PC-9 (cell line): ENCODE results near the gene CC2D1A. TPM values are rescaled to one million over a fixed set of nuclear protein-coding genes. Genes with fewer than 3 reads are reported as not detected.

Source experiments
- BruUV-seq: library from RNA; stranded (reverse); fragments of 400-500 nt; replicated peaks from 2 replicates; lab custom pipeline; 2021; lab: Mats Ljungman, UMichigan
- CTCF ChIA-PET: fragments of 300-600 bp; sonication (Branson Sonifier 250); formaldehyde crosslinking; loops from one replicate; lab custom pipeline; 2022; ENCODE audit warnings: antibody characterized with exemption; lab: Charles Lee
- POLR2A ChIA-PET: fragments of 300-600 bp; sonication (Branson Sonifier 250); formaldehyde crosslinking; loops from one replicate; lab custom pipeline; 2022; ENCODE audit warnings: antibody characterized with exemption; ENCODE audit not compliant: unreplicated experiment; lab: Charles Lee
- DNase-seq, 2 experiments: peaks; one replicate each; pipeline versions ENCODE4 v3.0.0 to v3.0.0-alpha.2; 2015 to 2022; ENCODE audit warnings: mixed read lengths in 1 of 2
- H2AFZ ChIP-seq: fragments of 200-600 bp; sonication (generic); 2 replicates; pipeline ENCODE4 v1.8.1; 2017; ENCODE audit warnings: antibody characterized with exemption
- H3F3A ChIP-seq: fragments of 200-600 bp; sonication (generic); 2 replicates; pipeline ENCODE4 v1.8.1; 2017; ENCODE audit warnings: antibody characterized with exemption, mild to moderate bottlenecking, low read depth; ENCODE audit not compliant: insufficient read depth
- H3K27ac ChIP-seq: fragments of 200-600 bp; sonication (generic); 2 replicates; pipeline ENCODE4 v1.6.1; 2016; ENCODE audit warnings: mixed run types
- H3K27me3 ChIP-seq: fragments of 200-600 bp; sonication (generic); 2 replicates; pipeline ENCODE4 v1.6.1; 2016; ENCODE audit warnings: low read depth, mixed run types; ENCODE audit not compliant: insufficient read depth
- H3K36me3 ChIP-seq: fragments of 200-600 bp; sonication (generic); 2 replicates; pipeline ENCODE4 v1.6.1; 2016; ENCODE audit warnings: low read depth, mixed run types
- H3K4me1 ChIP-seq: fragments of 200-600 bp; sonication (generic); replicated peaks from 2 replicates; pipeline ENCODE4 v1.6.1; 2016; ENCODE audit warnings: mixed run types; ENCODE audit not compliant: insufficient read depth
- H3K4me2 ChIP-seq: fragments of 200-600 bp; sonication (generic); 2 replicates; pipeline ENCODE4 v1.6.1; 2017; ENCODE audit warnings: mixed run types
- H3K4me3 ChIP-seq: fragments of 200-600 bp; sonication (generic); 2 replicates; pipeline ENCODE4 v1.6.1; 2016; ENCODE audit warnings: mixed run types
- H3K79me2 ChIP-seq: fragments of 200-600 bp; sonication (generic); 2 replicates; pipeline ENCODE4 v1.6.1; 2017; ENCODE audit warnings: low read depth, mixed run types
- H3K9me2 ChIP-seq: fragments of 200-600 bp; sonication (generic); 2 replicates; pipeline ENCODE4 v1.8.1; 2017; ENCODE audit warnings: mild to moderate bottlenecking; ENCODE audit not compliant: insufficient read depth
- H3K9me3 ChIP-seq: fragments of 200-600 bp; sonication (generic); 2 replicates; pipeline ENCODE4 v1.8.1; 2016; ENCODE audit warnings: low read depth; ENCODE audit not compliant: insufficient read depth
- H4K20me1 ChIP-seq: fragments of 200-600 bp; sonication (generic); 2 replicates; pipeline ENCODE4 v1.8.1; 2017; ENCODE audit not compliant: insufficient read depth
- EZH2 ChIP-seq: fragments of 200-600 bp; sonication (generic); IDR thresholded peaks from 2 replicates; pipeline ENCODE4 v1.8.0; 2017; ENCODE audit warnings: antibody characterized with exemption, low read depth
- intact Hi-C: fragments of 100-400 bp; cut with micrococcal nuclease; formaldehyde crosslinking; loops from one replicate; pipeline ENCODE4 v1.10.0; 2022; ENCODE audit not compliant: unreplicated experiment
- total RNA-seq: library from RNA; stranded (reverse); gene quantifications from 2 replicates; pipeline ENCODE4 v1.2.3, GENCODE V29; 2021
- TF ChIP-seq, protein P1 (sequence below): fragments of 200-600 bp; sonication (generic); conservative IDR thresholded peaks from 2 replicates; pipeline ENCODE4 v1.6.1; 2017; ENCODE audit warnings: mixed run types, antibody characterized with exemption, mild to moderate bottlenecking, moderate library complexity

Gene CC2D1A
- total RNA-seq, 1 experiment from 2014 or later: 55.1 TPM

- Histone ChIP-seq H3K4me3 (no peak overlapping the region), H3K79me2 (no peaks in the 10 kb centered on the region), H3K9me2 (no peaks in the 10 kb centered on the region), H3K9me3 (no peaks in the 10 kb centered on the region), H2AFZ (no peak overlapping the region), H3F3A (peaks cover 29% of the 10 kb centered on the region), H3K4me2 (no peak overlapping the region), H3K27me3 (no peaks in the 10 kb centered on the region), H4K20me1 (0 out of 2 replicates have a peak, but pooled peaks cover 2% of the 10 kb centered on the region), H3K27ac (no peak overlapping the region), H3K36me3 (no peaks in the 10 kb centered on the region), H3K4me1 (no peaks in the 10 kb centered on the region)
- ChIA-PET CTCF (no interaction called here), POLR2A (no interaction called here)
- no TSS peak for BruUV-seq
- DNase-seq: no peak
- intact Hi-C loops: no loop called here
- TF ChIP-seq, protein P1, sequence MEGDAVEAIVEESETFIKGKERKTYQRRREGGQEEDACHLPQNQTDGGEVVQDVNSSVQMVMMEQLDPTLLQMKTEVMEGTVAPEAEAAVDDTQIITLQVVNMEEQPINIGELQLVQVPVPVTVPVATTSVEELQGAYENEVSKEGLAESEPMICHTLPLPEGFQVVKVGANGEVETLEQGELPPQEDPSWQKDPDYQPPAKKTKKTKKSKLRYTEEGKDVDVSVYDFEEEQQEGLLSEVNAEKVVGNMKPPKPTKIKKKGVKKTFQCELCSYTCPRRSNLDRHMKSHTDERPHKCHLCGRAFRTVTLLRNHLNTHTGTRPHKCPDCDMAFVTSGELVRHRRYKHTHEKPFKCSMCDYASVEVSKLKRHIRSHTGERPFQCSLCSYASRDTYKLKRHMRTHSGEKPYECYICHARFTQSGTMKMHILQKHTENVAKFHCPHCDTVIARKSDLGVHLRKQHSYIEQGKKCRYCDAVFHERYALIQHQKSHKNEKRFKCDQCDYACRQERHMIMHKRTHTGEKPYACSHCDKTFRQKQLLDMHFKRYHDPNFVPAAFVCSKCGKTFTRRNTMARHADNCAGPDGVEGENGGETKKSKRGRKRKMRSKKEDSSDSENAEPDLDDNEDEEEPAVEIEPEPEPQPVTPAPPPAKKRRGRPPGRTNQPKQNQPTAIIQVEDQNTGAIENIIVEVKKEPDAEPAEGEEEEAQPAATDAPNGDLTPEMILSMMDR: no peak
- no peak for TF ChIP-seq EZH2
Observed at GRCh38 chr19:13931391-13932148, 25.6 kb downstream of the CC2D1A start.

- no peaks in the 10 kb centered on the region for H3K9me3 ChIP-seq
- 0 out of 2 replicates have a peak, but pooled peaks cover 2% of the 10 kb centered on the region for H4K20me1 ChIP-seq
- POLR2A ChIA-PET: no interaction called here
- H3K4me3 ChIP-seq: no peak overlapping the region
- no peaks in the 10 kb centered on the region for H3K4me1 ChIP-seq
- TF ChIP-seq EZH2: no peak
- TF ChIP-seq, protein P1: no peak
- H3K27ac ChIP-seq: no peak overlapping the region
- peaks cover 29% of the 10 kb centered on the region for H3F3A ChIP-seq
- CTCF ChIA-PET: no interaction called here
- no peaks in the 10 kb centered on the region for H3K36me3 ChIP-seq
- H3K27me3 ChIP-seq: no peaks in the 10 kb centered on the region
- H3K4me2 ChIP-seq: no peak overlapping the region
- no TSS peak for BruUV-seq
- H2AFZ ChIP-seq: no peak overlapping the region
- DNase-seq: no peak
- intact Hi-C loops: no loop called here
- H3K79me2 ChIP-seq: no peaks in the 10 kb centered on the region
- H3K9me2 ChIP-seq: no peaks in the 10 kb centered on the region
Observed at GRCh38 chr19:13932149-13932637, 26.2 kb downstream of the CC2D1A start.

DNA sequence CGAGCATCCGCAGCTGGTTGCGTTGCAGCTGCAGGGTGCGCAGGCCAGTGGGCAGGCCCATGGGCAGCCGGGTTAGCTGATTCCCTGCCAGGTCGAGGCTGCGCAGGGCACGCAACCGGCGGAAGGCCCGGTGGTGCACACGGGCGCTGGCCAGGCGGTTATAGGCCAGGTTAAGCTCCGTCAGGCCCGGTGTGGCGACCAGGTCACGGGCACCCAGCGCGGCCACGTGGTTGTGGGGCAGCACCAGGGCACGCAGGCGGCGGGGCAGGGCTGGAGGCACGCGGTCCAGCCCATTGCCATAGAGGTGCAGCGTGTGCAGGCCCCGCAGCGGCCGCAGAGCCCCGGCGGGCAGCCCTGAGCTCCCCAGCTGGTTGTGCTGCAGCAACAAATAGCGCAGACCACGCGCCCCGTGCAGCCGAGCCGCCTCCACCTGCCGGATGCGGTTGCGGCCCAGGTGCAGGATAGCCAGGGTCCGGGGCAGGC is 27.0 kb downstream of the CC2D1A start:
- no peak overlapping the region for H3K4me2 ChIP-seq
- BruUV-seq: no TSS peak
- H3K9me3 ChIP-seq: no peaks in the 10 kb centered on the region
- no peaks in the 10 kb centered on the region for H3K9me2 ChIP-seq
- no peaks in the 10 kb centered on the region for H3K4me1 ChIP-seq
- H3K79me2 ChIP-seq: no peaks in the 10 kb centered on the region
- TF ChIP-seq EZH2: no peak
- TF ChIP-seq, protein P1: no peak
- no peak overlapping the region for H3K27ac ChIP-seq
- no peak overlapping the region for H3K4me3 ChIP-seq
- H3K36me3 ChIP-seq: no peaks in the 10 kb centered on the region
- no peak for DNase-seq
- intact Hi-C loops: no loop called here
- no peaks in the 10 kb centered on the region for H3K27me3 ChIP-seq
- CTCF ChIA-PET: no interaction called here
- H2AFZ ChIP-seq: no peak overlapping the region
- POLR2A ChIA-PET: interaction anchor here (0.6 kb wide), 1 partner anchor 197 kb away, joined by 3 read pairs; no protein-coding TSS in a partner anchor
- peaks cover 27% of the 10 kb centered on the region for H3F3A ChIP-seq
- 0 out of 2 replicates have a peak, but pooled peaks cover 2% of the 10 kb centered on the region for H4K20me1 ChIP-seq
